HCT116 (cell line): ENCODE data around the gene GCNT2. TPM values are rescaled to one million over a fixed set of nuclear protein-coding genes. Genes with fewer than 3 reads are reported as not detected.

ENCODE experiments used
- ATAC-seq: fragments of 200-7000 bp; cut with Tn5 transposase; 2 replicates; pipeline ENCODE4 v1.9.1; 2020; ENCODE audit warnings: mild to moderate bottlenecking, moderate library complexity
- BruUV-seq: library from RNA; stranded (reverse); fragments of 400-500 nt; replicated peaks from 2 replicates; lab custom pipeline; 2021; lab: Mats Ljungman, UMichigan
- CTCF ChIA-PET: fragments of 300-600 bp; sonication (Branson Sonifier 250); formaldehyde crosslinking; loops from one replicate; lab custom pipeline; 2021; ENCODE audit warnings: antibody characterized with exemption; lab: Charles Lee
- POLR2A ChIA-PET: fragments of 300-600, 350-600 bp; sonication (Branson Sonifier 250); formaldehyde crosslinking; loops from one replicate; lab custom pipeline; 2021; ENCODE audit warnings: antibody characterized with exemption; lab: Charles Lee
- RAD21 ChIA-PET, 2 experiments: fragments of 300-600 bp; sonication (Branson Sonifier 250); formaldehyde crosslinking; loops; one replicate each; lab custom pipeline; 2023; ENCODE audit warnings: low total read pairs in 2 of 2; ENCODE audit not compliant: uncharacterized antibody in 2 of 2, unreplicated experiment in 2 of 2, low non-redundant PET in 1 of 2; lab: Charles Lee
- DNase-seq: peaks from one replicate; pipeline ENCODE4 v3.0.0-alpha.2; 2010; ENCODE audit warnings: low read depth, low spot score
- H2AFZ ChIP-seq: fragments of 200-600 bp; shearing (Covaris generic), sonication (generic); 2 replicates; pipeline ENCODE4 v1.6.1; 2017; ENCODE audit warnings: low read depth, mixed run types, mixed read lengths, antibody characterized with exemption, low read length; ENCODE audit not compliant: poor library complexity, severe bottlenecking
- H3K27ac ChIP-seq: 2 replicates; pipeline ENCODE4 v1.5.1; 2012; ENCODE audit warnings: low read depth, low read length
- H3K27me3 ChIP-seq: fragments of 200-600 bp; sonication (generic); 2 replicates; pipeline ENCODE4 v1.6.1; 2016; ENCODE audit warnings: mixed run types, low read length, mixed read lengths; ENCODE audit not compliant: insufficient read depth
- H3K36me3 ChIP-seq, 2 experiments: fragments of 200-500 bp in 1 of 2; fragments of 200-600 bp in 1 of 2; sonication (Bioruptor generic) in 1 of 2; sonication (generic) in 1 of 2; 2 replicates each; pipeline versions ENCODE4 v1.5.1 to v1.6.1; 2014 to 2016; ENCODE audit warnings: low read length in 2 of 2, inconsistent platforms in 1 of 2, mixed read lengths in 1 of 2, mixed run types in 1 of 2; ENCODE audit not compliant: insufficient read depth in 2 of 2, control insufficient read depth in 1 of 2
- H3K4me1 ChIP-seq, 2 experiments: fragments of 200-600 bp in 1 of 2; sonication (generic) in 1 of 2; 2 replicates each; pipeline versions ENCODE4 v1.5.1 to v1.6.1; 2012 to 2017; ENCODE audit warnings: low read length in 2 of 2, inconsistent platforms in 1 of 2, mild to moderate bottlenecking in 1 of 2, mixed read lengths in 1 of 2, mixed run types in 1 of 2, moderate library complexity in 1 of 2; ENCODE audit not compliant: insufficient read depth in 2 of 2, control insufficient read depth in 1 of 2
- H3K4me2 ChIP-seq: fragments of 200-600 bp; sonication (generic); 2 replicates; pipeline ENCODE4 v1.6.1; 2017; ENCODE audit warnings: mixed run types, low read length, mixed read lengths
- H3K4me3 ChIP-seq, 2 experiments: fragments of 200-600 bp in 1 of 2; sonication (generic) in 1 of 2; replicated peaks in 1 of 2; 2 replicates each; pipeline ENCODE4 v1.5.1; 2011 to 2016; ENCODE audit warnings: low read length in 2 of 2, control low read depth in 1 of 2, low read depth in 1 of 2, mild to moderate bottlenecking in 1 of 2, mixed read lengths in 1 of 2, mixed run types in 1 of 2
- H3K79me2 ChIP-seq: fragments of 200-600 bp; sonication (generic); 2 replicates; pipeline ENCODE4 v1.6.1; 2017; ENCODE audit warnings: mild to moderate bottlenecking, mixed run types, low read length, moderate library complexity, mixed read lengths; ENCODE audit not compliant: insufficient read depth
- H3K9ac ChIP-seq: fragments of 200-600 bp; sonication (generic); 2 replicates; pipeline ENCODE4 v1.6.1; 2016; ENCODE audit warnings: low read length, mixed read lengths
- H3K9me2 ChIP-seq: fragments of 200-600 bp; sonication (generic), shearing (Covaris generic); 2 replicates; pipeline ENCODE4 v1.6.1; 2017; ENCODE audit warnings: mixed run types, mild to moderate bottlenecking, moderate library complexity; ENCODE audit not compliant: insufficient read depth
- H3K9me3 ChIP-seq, 2 experiments: fragments of 200-500 bp in 1 of 2; fragments of 200-600 bp in 1 of 2; sonication (Bioruptor generic) in 1 of 2; sonication (generic) in 1 of 2; 2 replicates each; pipeline ENCODE4 v1.6.1; 2014 to 2017; ENCODE audit warnings: low read length in 2 of 2, mixed read lengths in 2 of 2, inconsistent platforms in 1 of 2, low read depth in 1 of 2, mild to moderate bottlenecking in 1 of 2, mixed run types in 1 of 2, moderate library complexity in 1 of 2; ENCODE audit not compliant: control insufficient read depth in 1 of 2, insufficient read depth in 1 of 2
- H4K20me1 ChIP-seq: fragments of 200-600 bp; sonication (generic), shearing (Covaris generic); 2 replicates; pipeline ENCODE4 v1.6.1; 2017; ENCODE audit warnings: mixed run types, mild to moderate bottlenecking, moderate library complexity; ENCODE audit not compliant: insufficient read depth
- ATF3 ChIP-seq: IDR thresholded peaks from 2 replicates; pipeline ENCODE4 v1.6.1; 2012
- CBX3 ChIP-seq: IDR thresholded peaks from 2 replicates; pipeline ENCODE4 v1.6.1; 2012; ENCODE audit warnings: low read depth
- EGR1 ChIP-seq: IDR thresholded peaks from 2 replicates; pipeline ENCODE4 v1.6.1; 2012; ENCODE audit warnings: low read depth
- EZH2 ChIP-seq: fragments of 200-600 bp; sonication (generic); IDR thresholded peaks from 2 replicates; pipeline ENCODE4 v1.6.1; 2017; ENCODE audit warnings: antibody characterized with exemption, mixed run types
- FOSL1 ChIP-seq: IDR thresholded peaks from 2 replicates; pipeline ENCODE4 v1.6.1; 2012; ENCODE audit warnings: low read depth
- JUND ChIP-seq: IDR thresholded peaks from 2 replicates; pipeline ENCODE4 v1.6.1; 2012
- MAX ChIP-seq: IDR thresholded peaks from 2 replicates; pipeline ENCODE4 v1.6.1; 2012
- POLR2A ChIP-seq: IDR thresholded peaks from 2 replicates; pipeline ENCODE4 v1.7.0; 2011; ENCODE audit warnings: borderline replicate concordance; ENCODE audit not compliant: insufficient read depth, insufficient read length; ENCODE audit errors: extremely low read depth
- REST ChIP-seq: IDR thresholded peaks from 2 replicates; pipeline ENCODE4 v1.6.1; 2012; ENCODE audit warnings: low read depth
- SRF ChIP-seq: IDR thresholded peaks from 2 replicates; pipeline ENCODE4 v1.6.1; 2012; ENCODE audit warnings: low read depth
- TCF7L2 ChIP-seq: IDR thresholded peaks from 2 replicates; pipeline ENCODE4 v1.7.0; 2011; ENCODE audit warnings: borderline replicate concordance, inconsistent platforms; ENCODE audit not compliant: insufficient read depth, insufficient read length; ENCODE audit errors: extremely low read depth
- YY1 ChIP-seq: IDR thresholded peaks from 2 replicates; pipeline ENCODE4 v1.6.1; 2011; ENCODE audit warnings: low read length, low read depth, moderate library complexity, mild to moderate bottlenecking; ENCODE audit not compliant: insufficient replicate concordance; ENCODE audit errors: extremely low read depth
- ZBTB33 ChIP-seq: IDR thresholded peaks from 2 replicates; pipeline ENCODE4 v1.6.1; 2011; ENCODE audit warnings: mild to moderate bottlenecking, low read length, moderate library complexity; ENCODE audit not compliant: insufficient replicate concordance; ENCODE audit errors: extremely low read depth
- ZNF274 ChIP-seq: fragments of 200-500 bp; sonication (Bioruptor generic); IDR thresholded peaks from 2 replicates; pipeline ENCODE4 v1.6.1; 2014; ENCODE audit warnings: mild to moderate bottlenecking, low read depth, low read length, inconsistent platforms
- intact Hi-C: fragments of 100-400 bp; cut with micrococcal nuclease; formaldehyde crosslinking; loops from 2 replicates; pipeline ENCODE4 v1.10.0; 2022
- total RNA-seq: library from RNA; stranded (reverse); gene quantifications from one replicate; pipeline ENCODE4 v1.2.1, GENCODE V29; 2021; ENCODE audit not compliant: unreplicated experiment

Gene GCNT2
- total RNA-seq, 1 experiment from 2014 or later: 0.74 TPM

- no TSS peak for BruUV-seq
- no peak for TF ChIP-seq EZH2
- no peak for TF ChIP-seq EGR1
- TF ChIP-seq POLR2A: no peak
- Histone ChIP-seq H3K27ac (no peak overlapping the region), H3K9me3 (no peaks in the 10 kb centered on the region), H3K27me3 (no peaks in the 10 kb centered on the region), H3K9me2 (no peaks in the 10 kb centered on the region), H3K79me2 (no peaks in the 10 kb centered on the region), H3K36me3 (no peaks in the 10 kb centered on the region), H3K4me1 (peaks cover 0 to 6% of the 10 kb centered on the region in 2 experiments; a peak in 2 of 4 replicates), H3K4me2 (no peak overlapping the region), H3K4me3 (no peak overlapping the region), H4K20me1 (no peaks in the 10 kb centered on the region), H2AFZ (no peak overlapping the region), H3K9ac (no peak overlapping the region)
- ChIA-PET RAD21 (no interaction called here), POLR2A (no interaction called here), CTCF (no interaction called here)
- ATAC-seq (no peak), DNase-seq (no peak)
- intact Hi-C loops: no loop called here
Observed at GRCh38 chr6:10514049-10514780, 6.9 kb upstream of the GCNT2 start.

- Histone ChIP-seq H3K36me3 (no peaks in the 10 kb centered on the region), H3K9ac (no peak overlapping the region), H3K79me2 (no peaks in the 10 kb centered on the region), H3K9me3 (no peaks in the 10 kb centered on the region), H3K9me2 (no peaks in the 10 kb centered on the region), H4K20me1 (no peaks in the 10 kb centered on the region), H3K27me3 (no peaks in the 10 kb centered on the region), H2AFZ (peak overlapping the region; percentile 6), H3K27ac (no peak overlapping the region), H3K4me3 (no peak overlapping the region), H3K4me2 (no peak overlapping the region), H3K4me1 (peaks cover 7 to 21% of the 10 kb centered on the region in 2 experiments; a peak in 3 of 4 replicates)
- ChIA-PET RAD21 (no interaction called here), POLR2A (no interaction called here), CTCF (no interaction called here)
- BruUV-seq: no TSS peak
- ATAC-seq (no peak), DNase-seq (no peak)
- intact Hi-C loops: no loop called here
- TF ChIP-seq ATF3 (no peak), FOSL1 (no peak), SRF (no peak), JUND (no peak), CBX3 (no peak), ZBTB33 (no peak), EZH2 (no peak), YY1 (no peak), TCF7L2 (no peak), ZNF274 (no peak), REST (no peak), MAX (no peak)
Observed at GRCh38 chr6:10516953-10517352, 4.2 kb upstream of the GCNT2 start.
